HG03558 (cell line): ENCODE data around the gene RNU2-1.
"Not testable (repeated sequence)": the region's sequence is repeated elsewhere in the genome, so short reads cannot be mapped to it uniquely, and the experiment has no call there.

ENCODE experiments used
- ATAC-seq: cut with Tn5 transposase; IDR thresholded peaks from one replicate; pipeline ENCODE4 v1.9.1; 2021; ENCODE audit warnings: moderate number of reproducible peaks; ENCODE audit not compliant: unreplicated experiment; ENCODE audit errors: extremely low read depth

Gene RNU2-1

DNA sequence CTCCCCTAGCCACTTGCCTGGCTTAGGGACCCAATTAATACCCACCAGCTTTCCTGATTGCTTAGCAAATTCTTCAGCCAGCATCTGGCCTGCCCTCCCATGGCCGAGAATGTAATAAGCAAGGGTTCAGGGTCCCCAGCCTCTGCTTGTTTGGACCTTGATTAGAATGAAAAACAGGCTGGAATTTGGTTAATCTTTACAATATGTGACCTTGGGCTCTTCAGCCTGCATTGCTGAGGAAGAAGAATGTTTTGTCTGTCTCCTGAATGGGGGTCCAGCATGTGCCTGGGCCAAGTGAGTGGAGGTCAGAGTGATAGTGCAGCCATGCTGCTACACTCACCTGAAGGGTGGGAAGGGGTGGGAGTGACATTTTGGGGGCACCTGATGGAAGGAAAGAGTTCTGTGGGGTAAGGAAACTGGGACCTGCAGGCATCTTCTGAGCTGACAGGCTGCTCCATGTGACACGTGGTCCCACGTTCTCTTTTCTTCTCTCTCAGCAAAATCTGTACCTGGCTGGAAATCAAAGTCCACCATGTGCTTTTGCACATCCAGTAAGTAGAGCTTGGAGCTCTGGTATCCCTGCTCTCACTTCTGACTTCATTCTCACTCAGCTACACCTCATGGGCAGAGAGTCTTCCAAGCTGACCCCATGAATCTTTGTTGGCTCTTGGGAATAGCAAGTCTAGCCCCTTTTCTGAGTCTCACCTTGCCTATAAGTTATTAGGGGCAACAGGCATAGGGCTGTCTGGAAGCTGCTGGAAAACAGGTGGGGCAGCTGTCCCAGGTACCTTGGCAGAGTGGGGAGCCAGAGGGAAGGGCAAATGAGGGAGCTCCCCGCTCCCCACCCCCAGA, 16.8 kb downstream of the RNU2-1 start:
- ATAC-seq: no peak

DNA sequence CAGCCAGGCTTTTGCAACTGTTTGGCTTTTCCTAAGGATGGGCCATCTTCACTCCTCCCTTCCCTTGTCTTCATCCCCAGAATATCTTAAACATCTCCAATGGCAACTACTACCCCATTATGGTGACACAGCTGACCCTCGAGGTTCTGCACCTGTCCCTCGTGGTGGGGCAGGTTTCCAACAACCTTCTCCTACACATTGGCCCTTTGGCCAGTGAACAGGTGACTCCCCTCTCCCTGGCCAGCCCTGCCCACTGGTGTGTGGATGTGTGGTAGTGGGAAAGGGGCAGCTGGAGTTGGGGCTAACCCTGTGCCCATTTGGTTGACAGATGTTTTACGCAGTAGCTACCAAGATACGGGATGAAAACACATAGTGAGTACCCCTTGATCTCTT, 17.4 kb downstream of the RNU2-1 start:
- no peak for ATAC-seq

DNA sequence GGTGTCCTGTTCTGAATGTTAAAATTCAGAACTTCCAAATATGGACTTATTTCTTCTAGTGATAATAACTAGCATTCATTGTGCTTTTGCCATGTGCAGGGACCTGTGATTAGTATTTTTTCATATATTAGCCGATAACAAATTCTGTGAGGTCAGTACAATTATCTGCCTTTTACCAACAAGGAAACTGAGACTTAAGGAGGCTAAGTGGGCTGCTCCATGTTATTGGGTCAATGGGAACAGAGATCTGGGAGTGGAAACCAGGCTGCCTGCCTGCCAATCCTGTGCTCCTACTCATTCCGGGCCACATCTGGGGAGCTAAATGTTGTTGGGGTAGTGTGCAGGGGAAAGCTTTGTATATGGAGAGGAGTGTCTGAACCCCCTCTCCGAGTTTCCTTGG, 18.4 kb downstream of the RNU2-1 start:
- no peak for ATAC-seq

DNA sequence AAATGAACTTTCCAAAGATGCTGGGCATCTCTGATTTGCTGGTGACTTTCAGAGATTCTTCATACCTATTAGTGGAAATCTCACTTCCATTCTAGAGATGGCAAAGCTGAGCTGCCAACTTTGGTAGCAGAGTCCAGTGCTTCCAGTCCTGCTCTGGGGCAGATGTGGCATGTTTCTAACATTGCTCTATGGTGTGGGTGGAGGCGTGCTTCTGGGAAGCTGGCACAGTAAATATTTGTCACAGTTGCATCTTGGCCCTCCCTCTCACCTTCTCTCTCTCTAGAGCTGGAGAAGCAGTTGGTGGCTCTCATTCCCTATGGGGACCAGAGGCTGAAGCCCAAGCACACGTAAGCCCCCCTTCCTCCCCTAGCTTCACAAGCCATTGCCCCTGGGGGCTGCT, 20.2 kb downstream of the RNU2-1 start:
- ATAC-seq: no peak

DNA sequence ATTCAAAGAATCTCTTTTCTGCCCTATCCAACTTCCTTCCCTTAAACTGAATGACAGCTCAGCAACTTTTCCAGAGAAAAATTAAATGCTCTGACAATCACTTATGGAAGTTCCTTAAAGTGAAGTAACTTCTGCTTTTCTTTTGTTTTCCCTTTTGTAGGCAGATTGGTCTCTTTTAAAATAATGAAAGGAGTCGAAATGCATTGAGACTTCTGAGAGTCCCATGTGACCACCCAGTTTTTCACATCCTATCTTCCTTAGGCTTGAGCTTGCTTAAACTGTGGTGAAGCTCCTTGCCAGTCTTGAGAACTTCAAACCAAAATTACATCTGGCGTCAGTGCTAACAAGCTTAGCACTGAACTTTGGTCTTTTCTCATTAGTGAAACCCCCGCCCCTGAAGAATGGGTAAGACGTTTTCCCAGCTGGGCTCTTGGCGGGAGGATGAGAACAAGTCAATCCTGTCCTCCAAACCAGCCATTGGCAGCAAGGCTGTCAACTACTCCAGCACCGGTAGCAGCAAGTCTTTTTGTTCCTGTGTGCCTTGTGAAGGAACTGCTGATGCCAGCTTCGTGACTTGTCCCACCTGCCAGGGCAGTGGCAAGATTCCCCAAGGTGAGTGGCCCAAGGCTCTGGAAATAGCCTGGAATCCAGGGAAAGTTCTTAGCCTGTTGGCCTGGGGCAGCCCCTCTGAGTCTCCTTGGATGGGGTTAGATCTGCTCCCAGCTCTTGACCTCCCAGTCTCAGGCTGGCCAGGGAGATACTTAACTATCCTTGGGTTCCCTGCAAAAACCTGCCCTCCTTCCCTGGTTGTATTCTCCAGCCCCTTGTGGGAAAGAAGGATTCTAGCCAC, 20.9 kb downstream of the RNU2-1 start:
- ATAC-seq: no peak

DNA sequence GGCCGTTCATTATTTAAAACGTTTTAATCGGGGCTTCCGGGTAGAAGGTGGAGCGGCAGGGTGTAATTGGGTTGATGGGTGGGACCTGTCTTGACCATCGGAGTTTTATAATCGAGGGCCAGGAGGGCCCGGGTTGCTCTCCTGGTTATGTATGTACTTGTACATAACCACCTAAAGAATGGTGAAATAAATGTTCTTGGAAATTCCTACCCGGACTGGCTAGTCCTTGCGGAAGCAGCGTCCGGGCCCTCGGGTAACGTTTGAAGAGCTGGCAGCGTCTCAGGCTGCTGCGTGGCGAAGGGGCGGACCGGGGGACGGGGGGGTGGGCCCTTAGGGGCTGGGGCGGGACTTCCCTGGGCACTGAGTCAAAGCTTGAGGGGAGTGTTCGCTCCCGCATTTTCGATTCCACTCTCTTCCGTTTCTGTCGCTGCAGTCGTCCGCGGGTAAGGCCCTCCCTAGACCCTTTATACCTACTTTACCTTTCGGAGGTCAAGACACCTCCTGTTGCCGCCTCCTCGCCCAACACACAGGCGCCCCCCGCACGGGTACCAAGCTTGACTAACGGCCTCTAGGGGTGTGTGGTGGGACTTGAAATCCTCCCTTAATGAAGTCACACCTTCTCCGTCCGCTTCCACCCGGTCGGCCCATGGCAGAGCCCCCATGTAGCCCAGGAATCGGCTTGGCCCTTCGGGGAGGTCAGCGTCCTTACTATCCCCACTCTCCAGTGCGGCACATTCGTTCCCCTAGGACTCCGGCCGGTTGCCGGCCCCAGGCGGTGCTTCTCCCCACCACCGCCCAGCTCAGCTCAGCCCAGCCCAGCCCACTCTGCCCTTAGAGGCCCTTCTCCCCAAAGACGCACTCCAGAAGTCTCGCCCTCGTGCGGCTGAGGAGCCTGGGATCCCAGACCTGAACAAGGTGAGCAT, 22.0 kb downstream of the RNU2-1 start, which contains the start of gene TMEM106A:
Gene TMEM106A (plus strand): TSS at position 396 of the 923 bp plus-strand sequence. CDS start 1,167 bp downstream, outside the sequence.
- no peak for ATAC-seq

DNA sequence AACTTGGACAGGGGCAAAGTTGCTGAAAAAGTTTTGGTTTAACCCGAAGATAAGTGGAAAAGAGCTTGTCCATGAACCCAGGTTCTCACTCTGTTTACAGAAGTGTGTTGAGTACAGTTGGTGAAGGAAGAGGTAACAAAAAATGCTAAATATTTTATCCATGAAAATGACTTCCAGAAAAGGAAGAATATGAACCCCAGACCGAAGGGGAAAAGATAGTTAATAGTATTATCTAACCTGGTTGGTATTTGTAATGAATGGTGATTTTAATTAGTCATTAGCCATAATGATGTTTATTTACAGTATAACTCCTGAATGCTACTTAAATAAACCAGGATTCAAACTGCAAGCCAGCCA, 22.7 kb downstream of the RNU2-1 start:
- no peak for ATAC-seq

DNA sequence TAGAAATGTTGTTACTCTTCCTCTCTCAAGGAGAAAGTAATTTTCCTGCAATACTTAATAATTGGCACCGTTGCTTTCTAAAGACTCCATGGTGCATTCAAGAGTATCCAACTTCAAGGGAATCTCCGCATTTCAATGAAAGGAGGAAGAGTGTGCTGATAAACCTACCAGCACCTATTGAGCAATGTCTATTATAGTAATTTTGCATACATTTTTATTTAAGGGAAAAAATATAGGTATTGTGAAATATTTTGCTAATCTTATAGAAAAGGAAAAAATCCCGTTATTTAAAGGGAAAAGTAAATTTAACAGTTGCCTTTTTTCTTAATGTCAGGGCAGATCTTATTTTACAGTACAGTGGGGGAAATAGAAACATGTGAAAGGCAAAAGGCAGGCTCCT, 23.2 kb downstream of the RNU2-1 start:
- ATAC-seq: no peak

DNA sequence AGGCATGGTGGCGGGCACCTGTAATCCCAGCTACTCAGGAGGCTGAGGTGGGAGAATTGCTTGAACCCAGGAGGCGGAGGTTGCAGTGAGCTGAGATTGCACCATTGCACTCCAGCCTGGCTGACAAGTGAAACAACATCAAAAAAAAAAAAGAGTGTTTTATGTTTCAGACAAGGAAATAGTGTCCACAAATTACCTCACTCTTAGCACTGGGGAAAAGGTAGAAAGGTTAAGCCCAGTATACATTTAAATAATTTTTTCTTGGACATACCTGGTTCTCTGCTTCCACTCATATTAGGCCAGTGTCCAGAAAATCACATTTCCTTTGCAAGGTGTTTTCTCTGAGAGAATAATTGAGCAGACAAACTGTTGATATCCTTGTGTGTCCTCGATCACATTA, 30.8 kb downstream of the RNU2-1 start:
- not testable (repeated sequence) for ATAC-seq

DNA sequence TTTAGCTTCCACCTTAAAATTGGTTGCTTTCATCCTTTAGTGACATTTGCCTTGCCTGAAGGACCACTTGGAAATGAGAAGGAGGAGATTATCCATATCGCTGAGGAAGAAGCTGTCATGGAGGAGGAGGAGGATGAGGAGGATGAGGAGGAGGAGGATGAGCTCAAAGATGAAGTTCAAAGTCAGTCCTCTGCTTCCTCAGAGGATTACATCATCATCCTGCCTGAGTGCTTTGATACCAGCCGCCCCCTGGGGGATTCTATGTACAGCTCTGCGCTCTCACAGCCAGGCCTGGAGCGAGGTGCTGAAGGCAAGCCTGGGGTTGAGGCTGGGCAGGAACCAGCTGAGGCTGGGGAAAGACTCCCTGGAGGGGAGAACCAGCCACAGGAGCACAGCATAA, 33.6 kb downstream of the RNU2-1 start:
- ATAC-seq: no peak

DNA sequence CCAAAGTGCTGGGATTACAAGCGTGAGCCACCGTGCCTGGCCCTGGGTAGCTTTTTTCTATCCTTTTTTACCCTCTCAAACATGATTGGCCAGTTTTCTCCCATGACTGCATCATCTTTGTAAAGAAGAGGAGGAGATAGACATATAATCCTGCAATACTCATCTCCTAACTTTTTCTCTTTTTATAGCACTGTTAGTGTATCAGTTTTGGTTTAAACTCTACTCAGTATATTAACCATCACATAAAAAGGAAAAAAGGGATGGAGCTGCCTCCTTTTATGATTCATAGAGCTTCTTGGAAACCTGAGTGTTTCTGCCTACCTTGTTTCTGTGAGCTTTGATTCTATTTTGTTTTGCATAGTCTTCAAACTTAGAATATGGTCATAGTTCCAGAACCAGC, 34.1 kb downstream of the RNU2-1 start:
- no peak for ATAC-seq

DNA sequence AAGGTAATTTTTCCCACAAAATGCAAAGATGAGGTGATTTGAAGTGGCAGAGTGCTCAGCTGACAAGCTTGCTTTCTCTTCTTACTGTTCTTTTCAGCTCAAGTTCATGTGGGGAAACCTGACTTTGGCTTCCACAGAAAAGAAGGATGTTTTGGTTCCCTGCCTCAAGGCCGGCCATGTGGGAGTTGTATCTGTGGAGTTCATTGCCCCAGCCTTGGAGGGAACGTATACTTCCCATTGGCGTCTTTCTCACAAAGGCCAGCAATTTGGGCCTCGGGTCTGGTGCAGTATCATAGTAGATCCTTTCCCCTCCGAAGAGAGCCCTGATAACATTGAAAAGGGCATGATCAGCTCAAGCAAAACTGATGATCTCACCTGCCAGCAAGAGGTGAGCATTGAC, 40.5 kb downstream of the RNU2-1 start:
- no peak for ATAC-seq

DNA sequence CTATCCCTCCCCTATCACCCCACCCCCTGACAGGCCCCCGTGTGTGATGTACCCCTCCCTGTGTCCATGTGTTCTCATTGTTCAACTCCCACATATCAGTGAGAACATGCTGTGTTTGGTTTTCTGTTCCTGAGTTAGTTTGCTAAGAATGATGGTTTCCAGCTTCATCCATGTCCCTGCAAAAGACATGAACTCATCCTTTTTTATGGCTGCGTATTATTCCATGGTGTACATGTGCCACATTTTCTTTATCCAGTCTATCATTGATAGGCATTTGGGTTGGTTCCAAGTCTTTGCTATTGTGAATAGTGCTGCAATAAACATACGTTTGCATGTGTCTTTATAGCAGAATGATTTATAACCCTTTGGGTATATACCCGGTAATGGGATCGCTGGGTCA, 47.1 kb downstream of the RNU2-1 start:
- ATAC-seq: not testable (repeated sequence)

DNA sequence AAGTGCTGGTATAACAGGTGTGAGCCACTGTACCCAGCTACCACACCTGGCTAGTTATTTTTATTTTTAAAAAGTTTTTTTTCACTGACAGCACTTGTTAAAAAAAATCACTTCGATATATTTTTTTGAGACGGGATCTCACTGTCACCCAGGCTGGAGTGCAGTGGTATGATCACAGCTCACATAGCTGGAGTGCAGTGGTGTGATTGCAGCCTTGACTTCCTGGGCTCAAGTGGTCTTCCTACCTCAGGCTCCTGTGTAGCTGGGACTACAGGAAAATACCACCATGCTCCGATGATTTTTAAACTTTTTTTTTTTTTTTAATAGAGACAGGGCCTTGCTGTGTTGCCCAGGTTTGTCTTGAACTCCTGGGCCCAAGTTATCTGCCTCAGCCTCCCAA, 49.9 kb downstream of the RNU2-1 start:
- no peak for ATAC-seq
